Sigmoid colon (tissue), 4 donors: ENCODE data around the gene ATF5.

Experiments
- EP300 ChIP-seq, 4 donors: sonication (generic); formaldehyde crosslinking; IDR thresholded peaks; one replicate each; pipeline ENCODE4 v1.6.1; 2017; ENCODE audit warnings: antibody characterized with exemption in 4 of 4
- POLR2A ChIP-seq, 2 donors: fragments of 450-650 bp; IDR thresholded peaks; one replicate each; pipeline ENCODE4 v1.6.1; 2016; ENCODE audit warnings: antibody characterized with exemption in 2 of 2, mild to moderate bottlenecking in 2 of 2, moderate library complexity in 2 of 2
- TF ChIP-seq, protein P1 (sequence below), 4 experiments: fragments of 450-650 bp in 3 of 4; fragments of 200-600 bp in 1 of 4; IDR thresholded peaks; one replicate each; pipeline ENCODE4 v1.5.1; 2016 to 2019; ENCODE audit warnings: antibody characterized with exemption in 4 of 4, mild to moderate bottlenecking in 3 of 4, moderate library complexity in 2 of 4

DNA sequence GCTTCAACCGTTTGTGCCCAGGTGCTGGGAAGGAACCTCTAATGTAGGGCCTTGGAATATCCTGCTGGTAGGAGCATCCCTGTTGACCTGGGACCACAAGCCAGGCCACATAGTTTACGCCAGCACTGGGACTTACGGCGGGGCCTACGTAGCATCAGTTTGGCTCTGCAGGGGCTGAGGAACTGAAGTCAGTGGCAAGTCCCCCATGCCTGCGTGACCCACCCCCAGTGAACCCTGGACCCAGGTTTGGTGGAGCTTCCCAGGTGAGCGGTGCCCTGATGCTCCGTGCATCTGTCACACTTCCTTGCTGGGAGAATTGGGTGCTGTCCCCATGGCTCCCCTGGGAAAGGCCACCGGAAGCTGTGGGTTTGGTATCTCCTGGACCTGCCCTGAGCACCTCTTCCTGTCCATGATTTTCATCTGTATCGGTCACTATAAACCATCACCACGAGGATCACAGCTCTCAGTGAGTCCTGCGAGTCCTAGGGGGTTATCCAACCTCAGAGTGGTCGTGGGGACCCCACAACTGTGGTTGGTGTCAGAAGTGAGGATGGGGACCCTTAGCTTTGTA lies 22.0 kb downstream of the ATF5 start:
- TF ChIP-seq, protein P1, sequence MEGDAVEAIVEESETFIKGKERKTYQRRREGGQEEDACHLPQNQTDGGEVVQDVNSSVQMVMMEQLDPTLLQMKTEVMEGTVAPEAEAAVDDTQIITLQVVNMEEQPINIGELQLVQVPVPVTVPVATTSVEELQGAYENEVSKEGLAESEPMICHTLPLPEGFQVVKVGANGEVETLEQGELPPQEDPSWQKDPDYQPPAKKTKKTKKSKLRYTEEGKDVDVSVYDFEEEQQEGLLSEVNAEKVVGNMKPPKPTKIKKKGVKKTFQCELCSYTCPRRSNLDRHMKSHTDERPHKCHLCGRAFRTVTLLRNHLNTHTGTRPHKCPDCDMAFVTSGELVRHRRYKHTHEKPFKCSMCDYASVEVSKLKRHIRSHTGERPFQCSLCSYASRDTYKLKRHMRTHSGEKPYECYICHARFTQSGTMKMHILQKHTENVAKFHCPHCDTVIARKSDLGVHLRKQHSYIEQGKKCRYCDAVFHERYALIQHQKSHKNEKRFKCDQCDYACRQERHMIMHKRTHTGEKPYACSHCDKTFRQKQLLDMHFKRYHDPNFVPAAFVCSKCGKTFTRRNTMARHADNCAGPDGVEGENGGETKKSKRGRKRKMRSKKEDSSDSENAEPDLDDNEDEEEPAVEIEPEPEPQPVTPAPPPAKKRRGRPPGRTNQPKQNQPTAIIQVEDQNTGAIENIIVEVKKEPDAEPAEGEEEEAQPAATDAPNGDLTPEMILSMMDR (IDR thresholded peaks at IDR 0.05): no peak
- TF ChIP-seq EP300 (IDR thresholded peaks at IDR 0.05) (no peak), POLR2A (IDR thresholded peaks at IDR 0.05) (no peak)
